GM04503 (cell line): ENCODE results near the gene ATP6V1B1.
A peak's percentile ranks its signal among the peaks of the same experiment; 100 is the strongest.

Experiments
- DNase-seq: peaks from one replicate; pipeline ENCODE4 v3.0.0-alpha.2; 2012; ENCODE audit warnings: low read depth

ATP6V1B1 gene

GRCh38 chr2:70944111-70944690 lies 8.5 kb downstream of the ATP6V1B1 start:
- DNase-seq, result no peak

GRCh38 chr2:70946832-70947442 lies 11.2 kb downstream of the ATP6V1B1 start:
- DNase-seq, result no peak

GRCh38 chr2:70947556-70948184 lies 12.0 kb downstream of the ATP6V1B1 start:
- peak; percentile 15 for DNase-seq

- DNase-seq, result peak; percentile 23
Measured at GRCh38 chr2:70948337-70949003, 12.8 kb downstream of the ATP6V1B1 start.

GRCh38 chr2:70949086-70949485 lies 13.4 kb downstream of the ATP6V1B1 start:
- DNase-seq, result no peak

GRCh38 chr2:70954886-70955285 lies 19.2 kb downstream of the ATP6V1B1 start:
- DNase-seq, result no peak

GRCh38 chr2:70956141-70956540 lies 20.4 kb downstream of the ATP6V1B1 start:
- no peak for DNase-seq

- DNase-seq, result no peak
Measured at GRCh38 chr2:70957798-70958197, 22.1 kb downstream of the ATP6V1B1 start.

GRCh38 chr2:70958759-70959158 lies 23.1 kb downstream of the ATP6V1B1 start:
- no peak for DNase-seq

GRCh38 chr2:70959271-70959761 lies 23.6 kb downstream of the ATP6V1B1 start:
- no peak for DNase-seq

- DNase-seq, result no peak
Measured at GRCh38 chr2:70959851-70960832, 24.4 kb downstream of the ATP6V1B1 start.

GRCh38 chr2:70960833-70961647 lies 25.3 kb downstream of the ATP6V1B1 start:
- DNase-seq, result no peak

GRCh38 chr2:70961648-70961994 lies 25.9 kb downstream of the ATP6V1B1 start:
- DNase-seq, result no peak

- no peak for DNase-seq
Measured at GRCh38 chr2:70962211-70962884, 26.6 kb downstream of the ATP6V1B1 start.

GRCh38 chr2:70962885-70963878 lies 27.5 kb downstream of the ATP6V1B1 start:
- no peak for DNase-seq

- DNase-seq, result no peak
Measured at GRCh38 chr2:70964133-70964532, 28.4 kb downstream of the ATP6V1B1 start.

- DNase-seq, result no peak
Measured at GRCh38 chr2:70964596-70965386, 29.1 kb downstream of the ATP6V1B1 start.

- no peak for DNase-seq
Measured at GRCh38 chr2:70965506-70965905, 29.8 kb downstream of the ATP6V1B1 start.
